ENCODE data around the gene TYROBP.

TYROBP gene

GRCh38 chr19:35890113-35890650, 17.9 kb downstream of the TYROBP start:
- Histone ChIP-seq H3K4me1 (no peaks in the 10 kb centered on the region), H3K9me3 (no peaks in the 10 kb centered on the region), H3K36me3 (peaks cover 27% of the 10 kb centered on the region), H3K27me3 (no peaks in the 10 kb centered on the region), H3K4me3 (ENCODE audit: low read depth, low read length) (no peak overlapping the region)
- TF ChIP-seq, protein P1, sequence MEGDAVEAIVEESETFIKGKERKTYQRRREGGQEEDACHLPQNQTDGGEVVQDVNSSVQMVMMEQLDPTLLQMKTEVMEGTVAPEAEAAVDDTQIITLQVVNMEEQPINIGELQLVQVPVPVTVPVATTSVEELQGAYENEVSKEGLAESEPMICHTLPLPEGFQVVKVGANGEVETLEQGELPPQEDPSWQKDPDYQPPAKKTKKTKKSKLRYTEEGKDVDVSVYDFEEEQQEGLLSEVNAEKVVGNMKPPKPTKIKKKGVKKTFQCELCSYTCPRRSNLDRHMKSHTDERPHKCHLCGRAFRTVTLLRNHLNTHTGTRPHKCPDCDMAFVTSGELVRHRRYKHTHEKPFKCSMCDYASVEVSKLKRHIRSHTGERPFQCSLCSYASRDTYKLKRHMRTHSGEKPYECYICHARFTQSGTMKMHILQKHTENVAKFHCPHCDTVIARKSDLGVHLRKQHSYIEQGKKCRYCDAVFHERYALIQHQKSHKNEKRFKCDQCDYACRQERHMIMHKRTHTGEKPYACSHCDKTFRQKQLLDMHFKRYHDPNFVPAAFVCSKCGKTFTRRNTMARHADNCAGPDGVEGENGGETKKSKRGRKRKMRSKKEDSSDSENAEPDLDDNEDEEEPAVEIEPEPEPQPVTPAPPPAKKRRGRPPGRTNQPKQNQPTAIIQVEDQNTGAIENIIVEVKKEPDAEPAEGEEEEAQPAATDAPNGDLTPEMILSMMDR (IDR thresholded peaks at IDR 0.05; ENCODE audit: low read depth, low read length), result no peak
- DNase-seq, result no peak

DNA sequence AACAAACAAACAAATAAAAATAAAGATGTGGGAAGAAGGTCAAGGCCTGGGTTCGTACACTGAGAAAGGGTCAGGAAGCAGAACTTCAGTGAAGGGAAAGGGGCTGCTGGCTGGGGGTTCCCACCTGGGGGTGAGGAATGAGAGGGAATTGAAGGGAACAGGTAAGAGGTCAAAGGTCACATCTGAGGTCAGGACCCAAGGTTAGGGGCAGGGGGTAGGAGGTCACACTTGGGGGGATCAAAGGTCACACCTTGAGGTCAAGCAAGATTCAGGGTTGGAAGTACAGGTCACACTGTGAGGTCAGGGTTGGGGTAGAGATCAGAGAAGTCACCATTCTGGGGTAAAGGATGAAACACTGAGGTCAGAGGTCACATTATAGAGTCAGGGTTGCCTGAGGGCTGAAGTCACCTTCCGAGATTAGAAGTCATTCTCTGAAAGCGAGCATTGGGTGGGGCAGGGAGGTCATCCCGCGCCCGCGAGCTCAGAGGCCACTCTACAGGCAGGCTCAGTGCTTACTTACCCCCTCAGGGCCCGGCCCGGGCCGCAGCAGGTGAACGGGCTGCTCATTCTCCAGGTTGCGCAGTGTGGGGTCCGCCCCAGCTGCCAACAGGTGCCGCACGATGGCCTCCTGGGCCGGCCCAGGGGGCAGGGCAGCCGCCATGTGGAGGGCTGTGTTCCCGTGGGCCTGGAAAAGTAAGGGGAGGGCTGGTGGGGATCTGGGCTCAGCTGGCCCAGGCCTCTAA, 18.6 kb downstream of the TYROBP start:
- TF ChIP-seq, protein P1 (IDR thresholded peaks at IDR 0.05; ENCODE audit: low read depth, low read length), result no peak
- Histone ChIP-seq H3K36me3 (peaks cover 27% of the 10 kb centered on the region), H3K4me3 (ENCODE audit: low read depth, low read length) (no peak overlapping the region), H3K9me3 (no peaks in the 10 kb centered on the region), H3K4me1 (no peaks in the 10 kb centered on the region), H3K27me3 (no peaks in the 10 kb centered on the region)
- DNase-seq, result no peak

- H3K36me3 ChIP-seq, result peaks cover 21% of the 10 kb centered on the region
Measured at GRCh38 chr19:35888398-35888797, 19.7 kb downstream of the TYROBP start.

DNA sequence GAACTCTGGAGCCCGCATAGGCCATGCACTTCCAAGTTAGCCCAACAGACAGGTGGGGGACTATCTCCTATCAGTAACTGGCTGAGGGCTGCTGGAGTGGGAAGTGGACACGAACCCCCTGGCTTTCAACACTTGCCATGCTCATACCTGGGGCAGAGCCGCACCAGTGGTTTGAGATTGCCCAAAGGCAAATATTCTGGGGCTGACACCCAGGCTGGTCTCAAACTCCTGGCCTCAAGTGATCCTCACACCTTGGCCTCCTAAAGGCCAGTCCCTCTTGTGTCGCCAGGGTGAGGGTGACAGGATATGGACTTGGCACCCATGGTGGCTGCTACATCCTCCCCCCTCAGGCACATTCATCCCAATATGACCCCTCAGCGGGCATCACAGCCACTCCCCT, 20.9 kb downstream of the TYROBP start:
- Histone ChIP-seq H3K4me1 (no peaks in the 10 kb centered on the region), H3K9me3 (no peaks in the 10 kb centered on the region), H3K36me3 (peaks cover 21% of the 10 kb centered on the region), H3K4me3 (ENCODE audit: low read depth, low read length) (no peak overlapping the region), H3K27me3 (no peaks in the 10 kb centered on the region)
- no peak for DNase-seq
- TF ChIP-seq, protein P1 (IDR thresholded peaks at IDR 0.05; ENCODE audit: low read depth, low read length), result no peak

More at GRCh38 chr19:35888398-35888797, 19.7 kb downstream of the TYROBP start:
- no peak for DNase-seq
- no peak overlapping the region for H3K4me3 ChIP-seq (ENCODE audit: low read depth, low read length)
- H3K4me1 ChIP-seq, result no peaks in the 10 kb centered on the region
- TF ChIP-seq, protein P1 (IDR thresholded peaks at IDR 0.05; ENCODE audit: low read depth, low read length), result no peak
- H3K27me3 ChIP-seq, result no peaks in the 10 kb centered on the region
- H3K9me3 ChIP-seq, result no peaks in the 10 kb centered on the region

- TF ChIP-seq, protein P1 (IDR thresholded peaks at IDR 0.05; ENCODE audit: low read depth, low read length), result no peak
- H3K4me1 ChIP-seq, result no peaks in the 10 kb centered on the region
- H3K27me3 ChIP-seq, result no peaks in the 10 kb centered on the region
- H3K4me3 ChIP-seq (ENCODE audit: low read depth, low read length), result no peak overlapping the region
- DNase-seq, result no peak
- no peaks in the 10 kb centered on the region for H3K9me3 ChIP-seq
- H3K36me3 ChIP-seq, result peaks cover 21% of the 10 kb centered on the region
Measured at GRCh38 chr19:35885904-35886303, 22.2 kb downstream of the TYROBP start.

- H3K9me3 ChIP-seq, result no peaks in the 10 kb centered on the region
- TF ChIP-seq, protein P1 (IDR thresholded peaks at IDR 0.05; ENCODE audit: low read depth, low read length), result no peak
- DNase-seq, result no peak
- no peaks in the 10 kb centered on the region for H3K4me1 ChIP-seq
- no peak overlapping the region for H3K4me3 ChIP-seq (ENCODE audit: low read depth, low read length)
- peaks cover 21% of the 10 kb centered on the region for H3K36me3 ChIP-seq
- H3K27me3 ChIP-seq, result no peaks in the 10 kb centered on the region
Measured at GRCh38 chr19:35885225-35885738, 22.8 kb downstream of the TYROBP start.

All from BE2C (cell line).